ENCODE results near the gene CACNA1B.

CACNA1B gene

DNA sequence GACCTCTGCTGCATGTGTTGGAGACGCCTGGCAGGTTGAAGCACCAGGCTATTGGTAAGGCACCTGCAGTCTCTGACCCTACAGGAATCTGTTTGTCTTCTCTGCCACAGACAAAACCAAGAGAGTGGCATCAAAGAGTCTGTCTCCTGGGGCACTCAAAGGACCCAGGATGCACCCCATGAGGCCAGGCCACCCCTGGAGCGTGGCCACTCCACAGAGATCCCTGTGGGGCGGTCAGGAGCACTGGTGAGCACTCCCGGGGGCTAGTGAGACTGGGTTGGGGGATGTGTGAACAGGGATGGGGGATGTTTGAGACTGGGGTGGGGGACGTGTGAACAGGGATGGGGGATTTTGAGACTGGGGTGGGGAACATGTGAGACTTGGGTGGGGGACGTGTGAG, 240.3 kb downstream of the CACNA1B start:
- TF ChIP-seq, protein P1, sequence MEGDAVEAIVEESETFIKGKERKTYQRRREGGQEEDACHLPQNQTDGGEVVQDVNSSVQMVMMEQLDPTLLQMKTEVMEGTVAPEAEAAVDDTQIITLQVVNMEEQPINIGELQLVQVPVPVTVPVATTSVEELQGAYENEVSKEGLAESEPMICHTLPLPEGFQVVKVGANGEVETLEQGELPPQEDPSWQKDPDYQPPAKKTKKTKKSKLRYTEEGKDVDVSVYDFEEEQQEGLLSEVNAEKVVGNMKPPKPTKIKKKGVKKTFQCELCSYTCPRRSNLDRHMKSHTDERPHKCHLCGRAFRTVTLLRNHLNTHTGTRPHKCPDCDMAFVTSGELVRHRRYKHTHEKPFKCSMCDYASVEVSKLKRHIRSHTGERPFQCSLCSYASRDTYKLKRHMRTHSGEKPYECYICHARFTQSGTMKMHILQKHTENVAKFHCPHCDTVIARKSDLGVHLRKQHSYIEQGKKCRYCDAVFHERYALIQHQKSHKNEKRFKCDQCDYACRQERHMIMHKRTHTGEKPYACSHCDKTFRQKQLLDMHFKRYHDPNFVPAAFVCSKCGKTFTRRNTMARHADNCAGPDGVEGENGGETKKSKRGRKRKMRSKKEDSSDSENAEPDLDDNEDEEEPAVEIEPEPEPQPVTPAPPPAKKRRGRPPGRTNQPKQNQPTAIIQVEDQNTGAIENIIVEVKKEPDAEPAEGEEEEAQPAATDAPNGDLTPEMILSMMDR (IDR thresholded peaks at IDR 0.05; ENCODE audit: low read depth, low read length, missing control alignments) = no peak

DNA sequence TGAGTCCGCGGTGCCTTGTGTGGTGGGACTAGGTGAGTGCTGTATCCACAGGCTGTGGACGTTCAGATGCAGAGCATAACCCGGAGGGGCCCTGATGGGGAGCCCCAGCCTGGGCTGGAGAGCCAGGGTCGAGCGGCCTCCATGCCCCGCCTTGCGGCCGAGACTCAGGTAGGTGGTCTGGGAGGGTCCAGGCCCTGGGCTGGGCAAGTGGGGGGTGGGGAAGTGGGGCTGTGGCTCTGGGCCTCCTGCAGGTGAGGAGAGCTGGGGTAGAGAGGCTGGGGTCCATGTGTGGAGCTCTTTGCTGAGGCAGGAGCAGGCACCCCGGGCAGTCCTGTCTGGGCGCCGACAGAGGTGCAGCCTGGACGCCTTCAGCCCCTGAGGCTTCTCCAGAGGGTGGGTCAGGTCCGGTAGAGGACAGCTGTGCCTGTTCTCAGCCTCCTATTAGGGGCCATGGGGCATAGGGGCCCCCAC, 241.1 kb downstream of the CACNA1B start:
- DNase-seq (ENCODE audit: extremely low read depth, low read depth) = no peak
- TF ChIP-seq, protein P1 (IDR thresholded peaks at IDR 0.05; ENCODE audit: low read depth, low read length, missing control alignments) = no peak
- no peak overlapping the region for H3K4me3 ChIP-seq (replicated peaks; ENCODE audit: low read depth, low read length)

More for the DNA sequence above, 240.3 kb downstream of the CACNA1B start:
- DNase-seq (ENCODE audit: extremely low read depth, low read depth) = no peak
- no peak overlapping the region for H3K4me3 ChIP-seq (replicated peaks; ENCODE audit: low read depth, low read length)

- TF ChIP-seq, protein P1 (IDR thresholded peaks at IDR 0.05; ENCODE audit: low read depth, low read length, missing control alignments) = no peak
- no peak for DNase-seq (ENCODE audit: extremely low read depth, low read depth)
- H3K4me3 ChIP-seq (replicated peaks; ENCODE audit: low read depth, low read length) = no peak overlapping the region
These were observed 241.8 kb downstream of the CACNA1B start for GRCh38 chr9:138119202-138120027.

GRCh38 chr9:138120072-138120471, 242.5 kb downstream of the CACNA1B start:
- H3K4me3 ChIP-seq (replicated peaks; ENCODE audit: low read depth, low read length) = no peak overlapping the region
- no peak for DNase-seq (ENCODE audit: extremely low read depth, low read depth)
- TF ChIP-seq, protein P1 (IDR thresholded peaks at IDR 0.05; ENCODE audit: low read depth, low read length, missing control alignments) = no peak

DNA sequence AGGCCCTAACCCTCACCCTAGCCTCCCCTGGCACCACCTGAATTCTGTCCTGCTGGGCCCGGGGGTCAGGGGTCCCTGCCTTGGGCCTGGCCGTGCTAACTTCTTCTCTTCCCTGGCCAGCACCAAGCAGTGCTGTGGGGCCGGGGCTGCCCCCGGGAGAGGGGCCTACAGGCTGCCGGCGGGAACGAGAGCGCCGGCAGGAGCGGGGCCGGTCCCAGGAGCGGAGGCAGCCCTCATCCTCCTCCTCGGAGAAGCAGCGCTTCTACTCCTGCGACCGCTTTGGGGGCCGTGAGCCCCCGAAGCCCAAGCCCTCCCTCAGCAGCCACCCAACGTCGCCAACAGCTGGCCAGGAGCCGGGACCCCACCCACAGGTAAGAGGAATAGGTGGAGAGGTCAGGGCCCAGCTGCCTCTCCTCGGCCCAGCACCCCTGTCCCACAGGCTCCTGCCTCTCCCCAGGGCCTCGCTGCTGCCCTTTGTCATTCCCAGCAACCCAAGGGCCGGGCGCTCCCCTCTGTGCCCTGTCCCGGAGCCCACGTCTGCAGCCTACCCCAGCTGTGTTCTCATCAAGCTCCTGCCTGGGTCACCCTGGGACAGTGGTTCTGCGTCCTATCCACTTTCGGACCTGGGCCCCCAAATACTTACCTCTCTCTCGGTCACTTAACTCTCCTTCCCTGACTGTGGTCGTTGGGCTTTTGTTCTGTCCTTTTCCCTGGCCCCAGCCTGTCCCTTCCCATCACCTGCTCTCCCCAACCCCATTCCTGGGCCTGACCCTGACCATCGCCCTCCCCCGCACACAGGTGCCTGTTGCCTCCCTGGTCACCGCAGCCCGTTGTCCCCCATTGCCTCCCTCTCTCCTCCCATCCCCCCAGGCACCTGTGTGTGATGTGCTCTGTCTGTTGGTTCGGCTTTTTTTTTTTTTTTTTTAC, 243.2 kb downstream of the CACNA1B start:
- TF ChIP-seq, protein P1 (IDR thresholded peaks at IDR 0.05; ENCODE audit: low read depth, low read length, missing control alignments) = no peak
- no peak for DNase-seq (ENCODE audit: extremely low read depth, low read depth)
- H3K4me3 ChIP-seq (replicated peaks; ENCODE audit: low read depth, low read length) = no peak overlapping the region

DNA sequence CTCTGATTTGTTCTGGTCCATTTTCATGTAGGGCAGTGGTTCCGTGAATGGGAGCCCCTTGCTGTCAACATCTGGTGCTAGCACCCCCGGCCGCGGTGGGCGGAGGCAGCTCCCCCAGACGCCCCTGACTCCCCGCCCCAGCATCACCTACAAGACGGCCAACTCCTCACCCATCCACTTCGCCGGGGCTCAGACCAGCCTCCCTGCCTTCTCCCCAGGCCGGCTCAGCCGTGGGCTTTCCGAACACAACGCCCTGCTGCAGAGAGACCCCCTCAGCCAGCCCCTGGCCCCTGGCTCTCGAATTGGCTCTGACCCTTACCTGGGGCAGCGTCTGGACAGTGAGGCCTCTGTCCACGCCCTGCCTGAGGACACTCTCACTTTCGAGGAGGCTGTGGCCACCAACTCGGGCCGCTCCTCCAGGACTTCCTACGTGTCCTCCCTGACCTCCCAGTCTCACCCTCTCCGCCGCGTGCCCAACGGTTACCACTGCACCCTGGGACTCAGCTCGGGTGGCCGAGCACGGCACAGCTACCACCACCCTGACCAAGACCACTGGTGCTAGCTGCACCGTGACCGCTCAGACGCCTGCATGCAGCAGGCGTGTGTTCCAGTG, 244.0 kb downstream of the CACNA1B start:
- DNase-seq (ENCODE audit: extremely low read depth, low read depth) = no peak
- TF ChIP-seq, protein P1 (IDR thresholded peaks at IDR 0.05; ENCODE audit: low read depth, low read length, missing control alignments) = no peak
- H3K4me3 ChIP-seq (replicated peaks; ENCODE audit: low read depth, low read length) = no peak overlapping the region
